GM18909 (cell line): ENCODE measurements around the gene TTC28.

ENCODE experiments used
- ATAC-seq: cut with Tn5 transposase; IDR thresholded peaks from one replicate; pipeline ENCODE4 v1.9.1; 2021; ENCODE audit warnings: mild to moderate bottlenecking; ENCODE audit not compliant: unreplicated experiment, poor library complexity

TTC28 gene

DNA sequence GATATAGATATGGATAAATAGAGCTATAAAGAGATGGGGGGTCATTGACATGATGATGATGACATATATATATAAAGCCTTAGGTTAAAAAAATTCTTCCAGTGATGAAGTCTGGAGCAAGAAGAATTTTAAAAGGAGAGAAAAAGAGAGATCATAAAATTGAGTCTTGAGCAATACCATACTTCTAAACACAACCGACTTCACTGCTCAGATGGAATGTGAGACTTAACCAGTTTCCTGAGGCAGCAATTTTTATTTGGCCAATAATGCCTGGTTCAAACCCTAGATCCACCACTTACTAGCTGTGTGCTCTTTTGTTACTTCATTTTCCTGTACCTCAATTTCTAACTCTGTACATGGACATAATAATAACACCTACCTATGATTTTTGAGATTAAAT lies 229.5 kb downstream of the TTC28 start:
- no peak for ATAC-seq

DNA sequence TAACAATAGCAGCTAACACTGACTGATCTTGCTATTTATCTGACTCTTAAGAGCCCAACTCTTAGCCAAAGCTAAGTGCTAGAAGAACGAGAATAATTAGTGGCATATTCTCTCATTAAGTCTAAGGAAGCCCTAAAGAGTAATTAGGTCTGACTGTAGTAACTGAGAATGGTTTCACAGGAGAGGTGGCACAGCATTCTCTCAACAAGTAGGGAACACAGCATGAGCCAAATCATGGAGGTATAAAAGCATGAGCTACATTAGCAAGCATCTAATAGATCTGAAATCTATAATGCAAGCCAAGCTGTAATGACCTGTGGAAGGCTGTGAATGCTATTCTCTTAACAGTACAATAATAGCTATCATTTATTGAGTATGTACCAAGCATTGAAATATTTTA lies 230.6 kb downstream of the TTC28 start:
- no peak for ATAC-seq

- ATAC-seq = no peak
Measured at GRCh38 chr22:28448625-28449024, 231.0 kb downstream of the TTC28 start.

- ATAC-seq = no peak
Measured at GRCh38 chr22:28444659-28445058, 235.0 kb downstream of the TTC28 start.

DNA sequence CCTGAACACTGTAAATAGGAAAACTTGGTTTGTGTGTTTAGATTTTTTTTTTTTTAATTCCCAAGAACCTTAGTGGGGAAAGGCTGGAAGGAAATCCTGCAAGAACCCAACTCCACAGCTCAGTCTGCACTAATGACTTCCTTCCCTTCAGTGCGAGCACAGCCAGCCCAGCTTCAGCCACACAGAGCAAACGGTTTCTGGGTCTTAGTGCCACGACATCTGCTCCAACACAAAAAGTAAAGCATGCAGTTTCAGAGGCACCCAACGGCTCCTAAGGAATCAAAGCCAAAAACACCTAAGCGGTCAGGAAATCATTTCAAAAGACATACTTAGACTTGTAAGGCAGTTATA lies 236.1 kb downstream of the TTC28 start:
- no peak for ATAC-seq

GRCh38 chr22:28442711-28443525 lies 236.7 kb downstream of the TTC28 start:
- no peak for ATAC-seq

- no peak for ATAC-seq
Measured at GRCh38 chr22:28442264-28442710, 237.4 kb downstream of the TTC28 start.

DNA sequence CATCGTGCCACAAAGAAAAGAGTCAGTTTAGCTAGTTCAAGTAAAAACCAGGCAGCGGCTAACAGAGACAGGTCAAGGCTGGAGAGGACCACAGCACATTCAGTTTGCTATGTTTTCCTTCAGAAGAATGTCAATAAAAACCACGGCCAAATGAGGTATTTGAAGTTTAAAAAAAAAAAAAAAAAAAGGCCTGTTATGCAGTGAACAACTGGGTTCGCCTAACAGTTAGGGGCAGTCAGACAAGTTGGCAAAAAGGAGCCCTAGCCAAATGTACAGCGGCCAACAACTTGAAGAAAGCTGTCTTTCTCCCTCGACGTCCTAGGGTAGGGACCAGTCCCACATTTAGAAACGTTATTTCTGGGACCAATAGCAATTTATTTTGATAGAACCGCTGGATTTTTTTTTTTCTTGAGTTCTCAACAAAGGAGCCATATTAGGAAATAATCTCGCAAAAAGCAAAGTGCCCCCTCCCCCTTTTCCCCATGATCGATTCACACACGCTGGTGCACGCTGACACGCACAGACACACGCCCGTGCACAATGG lies 237.8 kb downstream of the TTC28 start:
- ATAC-seq = no peak

GRCh38 chr22:28440592-28441390 lies 238.8 kb downstream of the TTC28 start:
- ATAC-seq = no peak

GRCh38 chr22:28438183-28438768 lies 241.4 kb downstream of the TTC28 start:
- no peak for ATAC-seq

GRCh38 chr22:28435982-28436381 lies 243.7 kb downstream of the TTC28 start:
- ATAC-seq = no peak

DNA sequence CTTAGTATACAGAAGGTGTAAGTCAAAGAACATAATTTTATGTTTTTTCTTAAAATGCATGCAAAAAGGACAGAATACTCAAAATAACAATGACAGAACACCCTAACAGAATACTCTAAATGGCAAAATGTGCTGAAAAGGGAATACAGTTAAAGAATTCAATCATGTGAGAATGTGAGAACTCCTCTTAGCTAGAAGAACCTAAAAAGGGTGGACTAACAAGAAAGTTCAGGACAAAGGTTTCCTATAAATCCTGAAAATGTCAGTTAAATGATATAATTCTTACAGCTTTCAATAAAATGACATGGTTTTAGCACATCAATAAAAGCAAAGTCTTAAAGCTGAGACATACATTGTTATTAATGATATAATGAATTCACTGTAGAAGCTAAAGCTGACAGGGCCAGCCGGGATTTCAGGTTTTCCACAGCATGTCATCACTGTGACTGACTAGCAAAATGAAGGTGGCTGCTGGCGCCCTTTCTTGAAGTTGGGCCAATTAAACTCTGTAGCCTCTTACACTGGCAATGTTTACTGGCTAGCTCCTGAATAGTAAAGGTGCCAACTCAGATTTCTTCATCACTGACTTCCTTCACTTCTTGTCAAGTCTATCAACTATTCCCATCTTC lies 244.4 kb downstream of the TTC28 start:
- ATAC-seq = no peak

- ATAC-seq = no peak
Measured at GRCh38 chr22:28430466-28431025, 249.1 kb downstream of the TTC28 start.

- ATAC-seq = no peak
Measured at GRCh38 chr22:28429711-28430110, 249.9 kb downstream of the TTC28 start.

DNA sequence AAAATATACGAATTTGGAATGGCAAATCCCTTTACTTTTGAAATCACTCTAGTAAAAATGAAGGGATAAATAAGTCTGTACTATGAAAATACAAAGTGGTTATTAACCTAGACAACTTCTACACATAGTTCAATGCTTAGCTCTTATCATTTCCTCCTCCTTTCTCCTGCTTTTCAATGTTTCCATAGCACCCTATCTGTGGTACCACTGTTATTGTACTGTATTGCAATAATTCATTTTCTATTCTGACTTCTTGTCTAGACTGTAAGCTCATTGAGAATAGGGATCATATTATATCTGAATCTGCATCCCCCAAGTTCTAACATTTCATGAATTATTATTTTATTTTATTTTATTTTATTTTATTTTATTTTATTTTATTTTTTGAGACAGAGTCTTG lies 251.4 kb downstream of the TTC28 start:
- ATAC-seq = no peak

- ATAC-seq = no peak
Measured at GRCh38 chr22:28426346-28427132, 253.1 kb downstream of the TTC28 start.

DNA sequence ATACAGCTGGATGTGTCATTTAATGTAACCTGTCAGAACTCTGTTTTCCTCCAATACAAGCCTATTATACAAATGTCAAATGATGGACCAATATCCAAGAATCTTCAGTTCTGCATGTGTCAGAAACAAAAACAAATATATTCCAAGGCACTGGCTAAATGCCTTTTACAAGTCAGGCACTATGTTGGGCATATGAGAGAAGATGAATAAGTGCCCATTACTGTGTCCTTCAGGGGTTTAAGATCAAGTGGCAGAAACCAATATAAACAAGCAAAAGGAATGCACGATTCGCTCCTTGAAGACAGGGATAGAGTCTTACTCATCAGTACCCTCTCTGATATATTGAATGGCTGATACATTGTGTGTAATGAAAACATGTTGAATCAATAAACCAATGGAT lies 254.4 kb downstream of the TTC28 start:
- no peak for ATAC-seq

DNA sequence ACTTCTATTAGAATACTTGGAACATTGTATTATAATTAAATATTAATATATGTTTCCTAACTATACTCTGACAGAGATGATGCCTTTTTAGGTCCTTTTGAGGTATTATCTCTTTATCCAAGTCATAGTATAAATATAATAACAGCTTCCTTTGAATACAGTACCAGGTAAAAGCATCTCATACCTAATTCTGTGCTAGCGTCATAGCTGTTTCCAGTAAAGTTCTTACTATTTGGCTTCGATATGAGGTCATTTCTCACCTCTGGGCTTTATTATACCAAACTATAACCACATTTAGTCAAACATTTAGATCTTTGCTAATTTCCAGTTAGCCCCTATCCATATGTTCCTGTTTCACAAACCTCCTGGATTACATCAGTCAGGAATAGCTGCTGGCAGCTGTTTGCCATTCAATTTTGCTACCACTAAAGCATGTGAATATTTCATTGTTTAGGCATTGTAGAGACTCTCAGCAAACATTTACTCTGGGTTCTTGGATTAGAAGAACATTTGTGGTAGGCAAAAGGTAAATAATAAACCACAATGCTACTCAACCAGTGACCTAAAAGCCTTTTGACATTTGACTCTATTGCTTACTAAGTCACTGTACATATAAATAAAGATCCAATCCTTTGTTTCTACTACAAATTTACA lies 255.1 kb downstream of the TTC28 start:
- ATAC-seq = no peak

DNA sequence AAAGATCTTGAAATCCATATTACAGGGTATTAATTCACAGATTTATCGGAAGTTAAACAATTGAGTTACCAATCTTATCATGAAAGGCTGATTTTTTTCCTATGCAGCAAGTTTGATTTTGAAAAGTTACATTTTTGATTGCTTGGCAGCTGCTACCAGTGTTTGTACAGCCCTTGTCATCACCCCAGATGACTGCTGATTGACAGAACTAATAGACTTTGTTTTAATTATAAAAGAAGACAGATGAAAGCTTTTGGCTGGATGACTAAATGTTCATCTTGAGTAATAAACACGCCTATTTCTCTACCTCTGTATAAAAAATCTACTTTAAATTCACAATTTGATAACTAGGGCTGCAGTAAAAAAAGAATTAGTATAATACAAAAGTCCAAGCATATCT lies 259.7 kb downstream of the TTC28 start:
- ATAC-seq = no peak
